Endothelial cell (in vitro differentiated cells): Measurements from ENCODE around the gene C4orf33. TPM values are rescaled to one million over a fixed set of nuclear protein-coding genes. Genes with fewer than 3 reads are reported as not detected.

Source experiments
- DNase-seq: peaks from one replicate; pipeline ENCODE4 v3.0.0; 2021; ENCODE audit warnings: low spot score
- H3K27ac Mint-ChIP-seq: one replicate; pipeline ENCODE4 v1.8.0; 2021; ENCODE audit warnings: mixed read lengths, inconsistent platforms; ENCODE audit not compliant: unreplicated experiment
- H3K27me3 Mint-ChIP-seq: one replicate; pipeline ENCODE4 v1.8.0; 2021; ENCODE audit warnings: mild to moderate bottlenecking, moderate library complexity, mixed read lengths, inconsistent platforms; ENCODE audit not compliant: unreplicated experiment
- H3K36me3 Mint-ChIP-seq: one replicate; pipeline ENCODE4 v1.8.0; 2021; ENCODE audit warnings: mild to moderate bottlenecking, low read depth, mixed read lengths, inconsistent platforms; ENCODE audit not compliant: unreplicated experiment
- H3K4me1 Mint-ChIP-seq: one replicate; pipeline ENCODE4 v1.8.0; 2021; ENCODE audit warnings: mild to moderate bottlenecking, mixed read lengths, inconsistent platforms; ENCODE audit not compliant: unreplicated experiment
- H3K4me3 Mint-ChIP-seq: one replicate; pipeline ENCODE4 v1.8.0; 2021; ENCODE audit warnings: mild to moderate bottlenecking, mixed read lengths, inconsistent platforms; ENCODE audit not compliant: unreplicated experiment
- H3K9me3 Mint-ChIP-seq: one replicate; pipeline ENCODE4 v1.8.0; 2021; ENCODE audit warnings: mixed read lengths, inconsistent platforms; ENCODE audit not compliant: unreplicated experiment
- CTCF ChIP-seq: fragments of 200-600 bp; sonication (generic); IDR thresholded peaks from one replicate; pipeline ENCODE4 v1.5.0; 2021; ENCODE audit warnings: antibody characterized with exemption; ENCODE audit not compliant: unreplicated experiment
- total RNA-seq: library from RNA; stranded (reverse); fragmentation: NEBNext Ultra II Directional; extraction: Animal tissue kit (Norgen Biotek cat#: 25700); gene quantifications from one replicate; pipeline ENCODE4 v1.2.1, GENCODE V29; 2021; ENCODE audit not compliant: unreplicated experiment

The C4orf33 gene
- total RNA-seq, 1 donor from 2014 or later = 15.9 TPM

- H3K9me3 Mint-ChIP-seq = no peaks in the 10 kb centered on the region
- DNase-seq = no peak
- peaks cover 4% of the 10 kb centered on the region for H3K36me3 Mint-ChIP-seq
- TF ChIP-seq CTCF = no peak
- peaks cover 1% of the 10 kb centered on the region for H3K27me3 Mint-ChIP-seq
- H3K27ac Mint-ChIP-seq = no peak overlapping the region
- H3K4me3 Mint-ChIP-seq = no peak overlapping the region
- H3K4me1 Mint-ChIP-seq = peaks cover 10% of the 10 kb centered on the region
These were observed 66.5 kb downstream of the C4orf33 start for GRCh38 chr4:129162450-129162849.

- H3K27ac Mint-ChIP-seq = no peak overlapping the region
- peaks cover 1% of the 10 kb centered on the region for H3K27me3 Mint-ChIP-seq
- DNase-seq = no peak
- TF ChIP-seq CTCF = no peak
- H3K36me3 Mint-ChIP-seq = peaks cover 4% of the 10 kb centered on the region
- H3K9me3 Mint-ChIP-seq = no peaks in the 10 kb centered on the region
- H3K4me3 Mint-ChIP-seq = no peak overlapping the region
- H3K4me1 Mint-ChIP-seq = peaks cover 16% of the 10 kb centered on the region
These were observed 67.5 kb downstream of the C4orf33 start for GRCh38 chr4:129163427-129163826.

- H3K9me3 Mint-ChIP-seq = no peaks in the 10 kb centered on the region
- H3K4me3 Mint-ChIP-seq = peak overlapping the region; percentile 85
- no peak for DNase-seq
- H3K4me1 Mint-ChIP-seq = peaks cover 16% of the 10 kb centered on the region
- H3K27ac Mint-ChIP-seq = peak overlapping the region; percentile 42
- H3K36me3 Mint-ChIP-seq = peaks cover 4% of the 10 kb centered on the region
- peaks cover 1% of the 10 kb centered on the region for H3K27me3 Mint-ChIP-seq
- no peak for TF ChIP-seq CTCF
These were observed 68.3 kb downstream of the C4orf33 start for GRCh38 chr4:129164243-129164642.

Other genes with a start within 250 kb of the C4orf33 start
- 22.2 TPM for gene SCLT1, start 2.6 kb upstream of the C4orf33 start, total RNA-seq